DOHH2 (cell line): Measurements from ENCODE around the gene FGF1.

Source experiments
- H3F3A ChIP-seq: fragments of 200-600 bp; sonication (generic), shearing (Covaris generic); 2 replicates; pipeline ENCODE4 v1.6.0; 2016; ENCODE audit warnings: antibody characterized with exemption, mild to moderate bottlenecking; ENCODE audit not compliant: control insufficient read depth, insufficient read depth
- H3K27ac ChIP-seq: fragments of 200-600 bp; sonication (generic); 2 replicates; pipeline ENCODE4 v1.5.1; 2014; ENCODE audit warnings: low read depth, mild to moderate bottlenecking, low read length, moderate library complexity
- H3K27me3 ChIP-seq: fragments of 200-600 bp; sonication (generic); 2 replicates; pipeline ENCODE4 v1.6.1; 2014; ENCODE audit warnings: mild to moderate bottlenecking, low read length, mixed read lengths; ENCODE audit not compliant: control insufficient read depth
- H3K36me3 ChIP-seq: fragments of 200-600 bp; sonication (generic); 2 replicates; pipeline ENCODE4 v1.6.1; 2014; ENCODE audit warnings: mild to moderate bottlenecking, low read length, moderate library complexity, mixed read lengths; ENCODE audit not compliant: control insufficient read depth
- H3K4me1 ChIP-seq: fragments of 200-600 bp; sonication (generic); 2 replicates; pipeline ENCODE4 v1.6.1; 2014; ENCODE audit warnings: mild to moderate bottlenecking, low read length, mixed read lengths; ENCODE audit not compliant: control insufficient read depth
- H3K4me2 ChIP-seq: fragments of 200-600 bp; sonication (generic); 2 replicates; pipeline ENCODE4 v1.6.0; 2014; ENCODE audit warnings: mild to moderate bottlenecking, low read length, moderate library complexity
- H3K4me3 ChIP-seq: fragments of 200-600 bp; sonication (generic); 2 replicates; pipeline ENCODE4 v1.5.1; 2014; ENCODE audit warnings: mild to moderate bottlenecking, low read length, mixed read lengths
- H3K79me2 ChIP-seq: fragments of 200-600 bp; sonication (generic); 2 replicates; pipeline ENCODE4 v1.6.1; 2014; ENCODE audit warnings: mild to moderate bottlenecking, low read length, mixed read lengths; ENCODE audit not compliant: control insufficient read depth
- H3K9me2 ChIP-seq: fragments of 200-600 bp; sonication (generic); replicated peaks from 2 replicates; pipeline ENCODE4 v1.6.1; 2014; ENCODE audit warnings: mild to moderate bottlenecking, low read length, mixed read lengths; ENCODE audit not compliant: control insufficient read depth
- H3K9me3 ChIP-seq: fragments of 200-600 bp; sonication (generic); 2 replicates; pipeline ENCODE4 v1.6.1; 2014; ENCODE audit warnings: antibody characterized with exemption, low read length, mixed read lengths; ENCODE audit not compliant: control insufficient read depth, insufficient read depth
- H4K20me1 ChIP-seq: fragments of 200-600 bp; sonication (generic); 2 replicates; pipeline ENCODE4 v1.6.0; 2014; ENCODE audit warnings: low read depth, mild to moderate bottlenecking, antibody characterized with exemption, low read length, moderate library complexity; ENCODE audit not compliant: control insufficient read depth, insufficient read depth
- CTCF ChIP-seq: fragments of 200-600 bp; sonication (generic); IDR thresholded peaks from one replicate; pipeline ENCODE4 v1.5.1; 2014; ENCODE audit warnings: antibody characterized with exemption, mild to moderate bottlenecking, low read depth, low read length; ENCODE audit not compliant: poor library complexity, severe bottlenecking
- EZH2phosphoT487 ChIP-seq: fragments of 200-600 bp; sonication (generic); IDR thresholded peaks from 2 replicates; pipeline ENCODE4 v1.6.1; 2017; ENCODE audit warnings: borderline replicate concordance, mild to moderate bottlenecking, antibody characterized with exemption, low read length, moderate library complexity, mixed read lengths

The FGF1 gene

GRCh38 chr5:142544071-142544753 is 141.7 kb downstream of the FGF1 start:
- Histone ChIP-seq H4K20me1 (no peaks in the 10 kb centered on the region), H3K79me2 (no peaks in the 10 kb centered on the region), H3K4me1 (no peaks in the 10 kb centered on the region), H3K9me3 (no peaks in the 10 kb centered on the region), H3K4me2 (no peak overlapping the region), H3K36me3 (no peaks in the 10 kb centered on the region), H3F3A (no peaks in the 10 kb centered on the region), H3K4me3 (no peak overlapping the region), H3K27ac (no peak overlapping the region), H3K27me3 (peaks cover 9% of the 10 kb centered on the region), H3K9me2 (no peaks in the 10 kb centered on the region)
- TF ChIP-seq CTCF, result no peak
- no peak for TF ChIP-seq EZH2phosphoT487

GRCh38 chr5:142542906-142543305 is 143.0 kb downstream of the FGF1 start:
- H3K9me3 ChIP-seq, result no peaks in the 10 kb centered on the region
- no peak overlapping the region for H3K27ac ChIP-seq
- no peaks in the 10 kb centered on the region for H3F3A ChIP-seq
- H3K27me3 ChIP-seq, result 0 out of 2 replicates have a peak, but pooled peaks cover 3% of the 10 kb centered on the region
- no peaks in the 10 kb centered on the region for H3K79me2 ChIP-seq
- TF ChIP-seq CTCF (no peak), EZH2phosphoT487 (no peak)
- H3K36me3 ChIP-seq, result no peaks in the 10 kb centered on the region
- no peak overlapping the region for H3K4me3 ChIP-seq
- H4K20me1 ChIP-seq, result no peaks in the 10 kb centered on the region
- H3K4me2 ChIP-seq, result no peak overlapping the region
- H3K9me2 ChIP-seq, result no peaks in the 10 kb centered on the region
- no peaks in the 10 kb centered on the region for H3K4me1 ChIP-seq
